Measurements from ENCODE around the gene ZBED1.

- TF ChIP-seq, protein P1, sequence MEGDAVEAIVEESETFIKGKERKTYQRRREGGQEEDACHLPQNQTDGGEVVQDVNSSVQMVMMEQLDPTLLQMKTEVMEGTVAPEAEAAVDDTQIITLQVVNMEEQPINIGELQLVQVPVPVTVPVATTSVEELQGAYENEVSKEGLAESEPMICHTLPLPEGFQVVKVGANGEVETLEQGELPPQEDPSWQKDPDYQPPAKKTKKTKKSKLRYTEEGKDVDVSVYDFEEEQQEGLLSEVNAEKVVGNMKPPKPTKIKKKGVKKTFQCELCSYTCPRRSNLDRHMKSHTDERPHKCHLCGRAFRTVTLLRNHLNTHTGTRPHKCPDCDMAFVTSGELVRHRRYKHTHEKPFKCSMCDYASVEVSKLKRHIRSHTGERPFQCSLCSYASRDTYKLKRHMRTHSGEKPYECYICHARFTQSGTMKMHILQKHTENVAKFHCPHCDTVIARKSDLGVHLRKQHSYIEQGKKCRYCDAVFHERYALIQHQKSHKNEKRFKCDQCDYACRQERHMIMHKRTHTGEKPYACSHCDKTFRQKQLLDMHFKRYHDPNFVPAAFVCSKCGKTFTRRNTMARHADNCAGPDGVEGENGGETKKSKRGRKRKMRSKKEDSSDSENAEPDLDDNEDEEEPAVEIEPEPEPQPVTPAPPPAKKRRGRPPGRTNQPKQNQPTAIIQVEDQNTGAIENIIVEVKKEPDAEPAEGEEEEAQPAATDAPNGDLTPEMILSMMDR (IDR thresholded peaks at IDR 0.05) = no peak
- no peak for TF ChIP-seq ZFX (IDR thresholded peaks at IDR 0.05; ENCODE audit: borderline replicate concordance)
These were observed 42.5 kb downstream of the ZBED1 start for GRCh38 chrX:2458309-2458708.
